Erythroblast (primary cell): Measurements from ENCODE around the gene KAT5.

Source experiments
- GATA1 ChIP-seq: IDR thresholded peaks from 2 replicates; pipeline ENCODE4 v1.6.1; 2011; ENCODE audit warnings: low read depth, mild to moderate bottlenecking, control low read depth, low read length, moderate library complexity
- POLR2A ChIP-seq: IDR thresholded peaks from 2 replicates; pipeline ENCODE4 v1.6.1; 2011; ENCODE audit warnings: mild to moderate bottlenecking, low read length

GRCh38 chr11:65672180-65672860, 39.7 kb upstream of the KAT5 start:
- no peak for TF ChIP-seq POLR2A
- no peak for TF ChIP-seq GATA1
